HG02970 (cell line): ENCODE measurements around the gene SBSN.

Experiments
- ATAC-seq: cut with Tn5 transposase; IDR thresholded peaks from one replicate; pipeline ENCODE4 v1.9.1; 2021; ENCODE audit warnings: mild to moderate bottlenecking, moderate library complexity, moderate number of reproducible peaks; ENCODE audit not compliant: unreplicated experiment, low FRiP score

The SBSN gene

GRCh38 chr19:35509861-35510625 lies 18.1 kb downstream of the SBSN start:
- no peak for ATAC-seq

GRCh38 chr19:35509018-35509652 lies 19.0 kb downstream of the SBSN start:
- no peak for ATAC-seq

GRCh38 chr19:35508129-35508528 lies 20.0 kb downstream of the SBSN start:
- ATAC-seq: no peak

GRCh38 chr19:35507561-35507960 lies 20.6 kb downstream of the SBSN start:
- no peak for ATAC-seq

GRCh38 chr19:35506011-35506410 lies 22.1 kb downstream of the SBSN start:
- no peak for ATAC-seq

GRCh38 chr19:35502751-35503150 lies 25.4 kb downstream of the SBSN start:
- ATAC-seq: no peak

- no peak for ATAC-seq
Measured at GRCh38 chr19:35501684-35502083, 26.4 kb downstream of the SBSN start.

GRCh38 chr19:35500611-35501010 lies 27.5 kb downstream of the SBSN start:
- ATAC-seq: no peak

GRCh38 chr19:35498984-35499527 lies 29.1 kb downstream of the SBSN start:
- ATAC-seq: no peak

- ATAC-seq: no peak
Measured at GRCh38 chr19:35498220-35498619, 29.9 kb downstream of the SBSN start.

- ATAC-seq: no peak
Measured at GRCh38 chr19:35497406-35497805, 30.7 kb downstream of the SBSN start.

- no peak for ATAC-seq
Measured at GRCh38 chr19:35495107-35496064, 32.7 kb downstream of the SBSN start.

GRCh38 chr19:35493971-35494370 lies 34.1 kb downstream of the SBSN start:
- no peak for ATAC-seq

- ATAC-seq: no peak
Measured at GRCh38 chr19:35491836-35492360, 36.2 kb downstream of the SBSN start.

GRCh38 chr19:35490364-35490763 lies 37.7 kb downstream of the SBSN start, which contains the start of gene KRTDAP:
Gene KRTDAP, minus strand, starts transcription at chr19:35490464. Its CDS starts 22 bp downstream, at chr19:35490442.
- ATAC-seq: no peak

GRCh38 chr19:35488677-35489076 lies 39.4 kb downstream of the SBSN start:
- no peak for ATAC-seq

- no peak for ATAC-seq
Measured at GRCh38 chr19:35487656-35488182, 40.4 kb downstream of the SBSN start.

- no peak for ATAC-seq
Measured at GRCh38 chr19:35486268-35486708, 41.8 kb downstream of the SBSN start.

- no peak for ATAC-seq
Measured at GRCh38 chr19:35484252-35485036, 43.7 kb downstream of the SBSN start.
